GM03348 (cell line): ENCODE measurements around the gene SHTN1.

Source experiments
- DNase-seq: peaks from one replicate; pipeline ENCODE4 v3.0.0; 2012; ENCODE audit warnings: low spot score

SHTN1 gene

DNA sequence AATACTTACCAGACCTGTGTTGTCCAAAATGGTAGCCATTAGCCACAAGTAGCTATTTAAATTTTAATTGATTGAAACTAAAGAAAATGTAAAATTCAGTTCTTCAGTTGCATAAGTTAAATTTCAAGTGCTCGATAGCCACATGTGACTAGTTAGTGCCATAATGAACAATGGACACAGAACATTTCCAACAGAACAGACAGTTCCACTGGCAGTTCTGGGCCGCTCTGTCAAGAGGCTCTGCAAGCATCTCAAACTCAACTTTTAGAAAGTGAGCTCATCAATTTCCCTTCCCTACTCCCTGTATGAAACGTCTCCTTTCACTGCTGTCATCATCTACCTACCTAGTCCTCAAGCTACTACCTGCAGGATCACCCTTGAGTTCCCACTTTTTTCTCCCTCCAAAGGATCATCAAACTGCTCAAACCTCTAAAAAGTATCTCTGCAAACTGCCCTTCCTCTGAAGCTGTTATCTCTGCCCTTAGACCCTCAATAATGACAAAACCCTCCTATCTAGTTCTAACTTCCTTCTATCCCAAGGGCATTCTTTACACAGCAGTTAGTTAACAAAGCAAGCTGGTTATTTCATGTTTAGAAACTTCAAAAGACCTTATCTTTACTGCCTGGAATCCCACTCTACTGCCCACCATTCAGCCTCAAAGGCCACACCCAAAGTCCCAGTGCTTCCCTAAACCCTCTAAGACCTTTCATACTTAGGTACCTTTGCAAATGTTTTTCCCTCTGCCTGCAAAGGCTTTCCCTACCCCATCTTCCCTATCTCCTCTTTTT, 20.6 kb downstream of the SHTN1 start:
- DNase-seq, result no peak

- no peak for DNase-seq
Observed at GRCh38 chr10:116980041-116980440, 24.9 kb downstream of the SHTN1 start.

GRCh38 chr10:116978901-116979300, 26.1 kb downstream of the SHTN1 start:
- no peak for DNase-seq

- DNase-seq, result peak; percentile 46
Observed at GRCh38 chr10:116974456-116975005, 30.5 kb downstream of the SHTN1 start.

DNA sequence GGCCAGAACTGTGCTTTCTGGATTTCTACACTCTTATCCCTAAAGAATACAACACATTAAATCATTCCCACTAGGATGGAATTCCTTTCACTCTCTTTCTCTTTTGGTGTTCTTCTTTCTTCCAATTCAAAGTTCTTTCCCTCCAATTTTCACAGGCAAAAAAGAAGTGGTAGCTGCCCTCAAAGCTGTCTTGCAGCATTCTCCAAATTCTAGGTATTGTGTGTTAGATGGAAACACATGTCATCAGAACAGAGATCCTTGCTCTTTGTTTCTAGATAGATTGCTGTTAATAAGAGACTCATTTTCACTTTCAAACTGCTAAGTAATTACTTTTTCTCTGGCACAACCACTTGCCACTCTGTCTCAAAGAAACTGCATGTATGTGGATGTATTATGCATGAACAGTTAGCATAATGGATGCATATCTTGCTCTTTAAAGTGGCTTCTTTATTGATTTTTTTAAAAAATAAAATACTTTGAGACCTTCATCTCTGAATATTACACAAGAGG, 31.0 kb downstream of the SHTN1 start:
- DNase-seq, result no peak

GRCh38 chr10:116973371-116973905, 31.5 kb downstream of the SHTN1 start:
- DNase-seq, result no peak

- DNase-seq, result no peak
Observed at GRCh38 chr10:116972131-116972530, 32.9 kb downstream of the SHTN1 start.

GRCh38 chr10:116970050-116970449, 34.9 kb downstream of the SHTN1 start:
- DNase-seq, result no peak

DNA sequence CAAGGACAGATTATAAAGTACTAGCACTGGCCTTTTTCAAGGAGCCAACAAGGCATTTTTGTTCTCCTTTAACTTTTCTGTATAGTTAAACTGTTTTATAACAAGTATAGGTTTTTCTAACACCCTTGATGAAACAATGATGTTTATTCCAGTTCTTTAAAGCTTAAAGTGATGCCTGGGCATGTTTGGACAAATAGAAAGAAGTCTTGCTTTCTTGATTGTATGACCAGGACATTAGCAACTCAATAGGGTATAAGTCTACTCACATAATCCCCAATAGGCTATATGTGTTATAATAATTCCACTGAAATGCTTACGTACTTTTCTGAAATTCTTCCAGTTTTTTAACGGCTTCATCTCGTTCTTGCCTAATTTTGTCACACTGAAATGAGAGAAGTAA, 36.7 kb downstream of the SHTN1 start:
- no peak for DNase-seq

DNA sequence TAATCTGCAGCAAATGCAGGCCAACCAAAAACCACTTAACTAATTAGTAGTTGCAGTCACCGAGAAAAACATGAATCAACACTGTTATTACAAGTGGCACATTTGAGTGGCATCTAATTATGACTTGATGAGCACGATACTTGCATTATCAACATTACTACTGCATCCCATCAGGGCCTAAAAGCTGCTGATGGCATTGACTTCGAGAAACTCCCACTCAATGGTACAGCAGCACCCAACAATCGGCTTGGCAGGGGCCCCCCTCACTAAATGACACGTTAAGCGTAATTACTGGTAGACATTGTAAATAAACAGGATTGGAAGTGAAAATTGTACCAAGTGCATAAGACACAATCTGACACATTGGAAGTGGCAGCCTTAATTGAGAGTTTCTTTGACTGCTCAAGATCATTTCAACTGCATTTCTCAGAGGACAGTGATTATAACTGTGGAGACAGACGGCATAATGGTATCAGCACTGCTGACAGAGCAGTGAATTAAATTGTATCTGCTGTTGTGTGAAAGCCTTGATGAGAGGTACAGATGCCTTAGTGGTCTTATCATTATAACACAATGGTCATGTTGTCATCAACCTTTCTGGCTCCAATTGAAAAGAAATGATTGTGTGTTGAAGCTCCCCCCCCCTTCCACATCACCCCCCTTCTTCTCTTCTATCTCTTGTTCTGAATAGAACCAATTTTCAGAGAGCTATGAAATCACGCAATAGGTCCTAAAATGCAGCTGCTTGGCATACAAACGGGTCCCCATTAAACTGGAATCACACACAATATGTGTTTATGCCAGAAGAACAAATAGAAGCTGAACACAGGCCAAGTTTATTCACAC, 43.4 kb downstream of the SHTN1 start:
- DNase-seq, result no peak

DNA sequence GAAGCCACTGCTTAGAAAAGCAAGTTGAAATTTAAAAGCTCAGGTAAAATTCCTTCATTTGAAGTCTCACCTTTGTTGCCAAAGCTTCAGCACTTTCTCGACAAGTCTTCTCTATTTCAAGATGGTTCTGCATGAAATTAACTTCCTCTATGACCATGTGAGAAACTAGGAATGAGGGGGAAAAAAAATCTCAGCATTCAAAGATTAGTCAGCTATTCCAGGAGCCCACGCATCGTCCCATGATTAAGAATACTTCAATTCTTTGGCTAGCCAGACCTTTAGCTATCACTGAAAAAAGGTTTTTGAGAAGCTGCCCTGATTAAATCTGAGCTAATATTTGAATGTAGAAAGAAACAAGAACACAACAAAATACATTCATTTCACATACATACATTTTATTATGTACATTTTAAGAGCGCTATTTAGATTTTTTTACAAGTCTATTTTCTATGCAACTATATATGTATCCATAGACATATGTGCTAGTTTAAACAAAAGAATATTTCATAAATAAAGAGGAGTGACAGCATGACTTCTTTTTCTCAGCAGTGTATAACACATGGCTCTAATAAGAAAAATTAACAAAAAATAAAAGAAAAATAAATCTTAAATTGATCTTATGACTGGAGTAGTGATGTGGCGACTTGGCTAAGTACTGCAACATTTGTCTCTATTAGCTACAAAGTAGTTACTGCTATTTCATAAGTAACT, 44.8 kb downstream of the SHTN1 start:
- peak; percentile 29 for DNase-seq

DNA sequence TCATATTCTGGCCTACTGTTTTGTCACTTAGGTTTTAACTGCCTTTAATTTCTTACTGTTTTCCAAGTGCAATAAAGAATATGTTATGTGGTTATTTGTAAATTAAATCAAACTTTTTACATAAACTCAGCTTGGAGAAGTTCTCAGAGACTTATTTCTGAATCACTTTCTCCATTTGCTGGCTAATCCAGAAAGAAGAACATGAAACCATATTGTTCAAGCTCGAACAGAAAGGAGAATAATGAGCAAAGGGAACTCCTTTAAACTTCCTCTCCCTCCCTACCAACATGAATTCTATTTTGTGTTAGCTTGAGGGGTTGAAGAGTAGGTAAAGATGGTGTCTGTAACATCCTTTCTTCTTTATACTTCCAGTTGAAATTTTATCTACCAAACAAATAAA, 52.3 kb downstream of the SHTN1 start:
- no peak for DNase-seq

- DNase-seq, result no peak
Observed at GRCh38 chr10:116948530-116948870, 56.5 kb downstream of the SHTN1 start.

DNA sequence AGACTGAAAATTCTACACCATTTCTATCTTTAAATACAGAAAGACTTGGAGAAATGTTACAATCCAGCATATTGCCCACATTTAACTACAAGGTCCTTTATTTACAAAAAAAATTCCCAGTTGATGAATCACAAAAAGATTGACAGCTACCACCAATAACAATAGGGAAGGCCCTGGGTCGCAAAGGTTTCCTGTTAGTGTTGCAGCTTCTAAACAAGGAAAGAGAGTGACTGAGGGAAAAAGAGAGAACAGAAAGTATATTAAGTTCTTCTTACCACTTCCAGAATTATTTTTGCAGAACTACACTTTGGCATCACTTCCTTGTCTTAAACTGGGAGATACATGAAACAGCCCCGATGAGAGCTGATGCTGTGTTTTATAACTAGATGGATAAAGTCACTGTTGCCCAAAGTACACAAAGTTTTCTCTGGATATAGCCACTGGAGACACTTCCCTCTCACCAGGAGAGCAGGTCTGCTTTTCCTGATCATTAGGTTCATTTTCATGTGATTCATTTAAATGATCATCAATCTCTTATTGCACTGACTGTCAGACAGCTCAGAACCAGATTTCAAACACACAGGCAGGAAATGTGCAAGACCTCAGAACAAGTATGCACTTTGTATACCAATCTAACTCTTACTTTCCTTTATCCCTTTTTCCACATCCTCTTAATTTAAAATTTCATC, 57.0 kb downstream of the SHTN1 start:
- DNase-seq, result peak; percentile 3

- DNase-seq, result no peak
Observed at GRCh38 chr10:116944911-116945310, 60.1 kb downstream of the SHTN1 start.

- no peak for DNase-seq
Observed at GRCh38 chr10:116931806-116932205, 73.2 kb downstream of the SHTN1 start.

GRCh38 chr10:116926426-116926825, 78.6 kb downstream of the SHTN1 start:
- no peak for DNase-seq

DNA sequence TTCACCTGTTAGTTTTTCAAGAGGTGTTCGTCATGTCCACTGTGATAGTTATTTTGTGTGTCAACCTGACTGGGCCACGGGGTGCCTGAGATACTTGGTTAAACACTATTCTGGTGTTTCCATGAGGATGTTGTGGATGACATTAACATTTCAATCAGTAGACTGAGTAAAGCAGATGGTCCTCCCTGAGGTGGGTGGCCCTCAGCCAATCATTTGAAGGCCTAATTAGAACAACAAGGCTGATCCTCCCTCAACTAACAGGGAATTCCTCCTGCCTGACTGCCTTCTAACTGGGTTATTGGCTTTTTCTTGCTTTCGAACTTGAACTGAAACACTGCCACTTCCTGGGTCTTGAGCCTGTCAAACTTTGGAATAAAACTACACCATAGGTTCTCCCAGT, 79.9 kb downstream of the SHTN1 start:
- no peak for DNase-seq

DNA sequence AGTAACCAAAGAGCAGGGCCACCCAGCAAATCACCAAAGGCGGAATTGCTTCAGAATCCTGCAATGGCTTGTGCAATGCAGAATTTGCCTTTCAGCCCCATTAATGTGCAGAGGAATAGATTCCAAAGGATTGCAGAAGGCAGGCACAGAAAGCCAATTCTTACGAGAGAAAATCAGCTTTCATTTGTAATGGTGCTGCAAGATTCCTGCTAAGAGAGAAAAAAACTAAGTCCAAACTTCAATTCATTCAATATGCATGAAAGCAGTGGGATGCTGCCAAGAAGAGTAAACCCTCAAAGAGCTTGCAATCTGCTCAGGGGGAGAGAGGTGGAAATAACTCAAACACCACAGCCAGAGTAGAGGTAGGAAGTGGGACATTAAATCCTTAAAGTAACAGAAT, 85.3 kb downstream of the SHTN1 start:
- DNase-seq, result no peak

- DNase-seq, result no peak
Observed at GRCh38 chr10:116919164-116919563, 85.8 kb downstream of the SHTN1 start.

- DNase-seq, result no peak
Observed at GRCh38 chr10:116918583-116918982, 86.4 kb downstream of the SHTN1 start.
